ENCODE data around the gene ERAS. TPM values are rescaled to one million over a fixed set of nuclear protein-coding genes. Genes with fewer than 3 reads are reported as not detected.

ERAS gene
- total and polyA plus RNA-seq, 4 donors = not detected

DNA sequence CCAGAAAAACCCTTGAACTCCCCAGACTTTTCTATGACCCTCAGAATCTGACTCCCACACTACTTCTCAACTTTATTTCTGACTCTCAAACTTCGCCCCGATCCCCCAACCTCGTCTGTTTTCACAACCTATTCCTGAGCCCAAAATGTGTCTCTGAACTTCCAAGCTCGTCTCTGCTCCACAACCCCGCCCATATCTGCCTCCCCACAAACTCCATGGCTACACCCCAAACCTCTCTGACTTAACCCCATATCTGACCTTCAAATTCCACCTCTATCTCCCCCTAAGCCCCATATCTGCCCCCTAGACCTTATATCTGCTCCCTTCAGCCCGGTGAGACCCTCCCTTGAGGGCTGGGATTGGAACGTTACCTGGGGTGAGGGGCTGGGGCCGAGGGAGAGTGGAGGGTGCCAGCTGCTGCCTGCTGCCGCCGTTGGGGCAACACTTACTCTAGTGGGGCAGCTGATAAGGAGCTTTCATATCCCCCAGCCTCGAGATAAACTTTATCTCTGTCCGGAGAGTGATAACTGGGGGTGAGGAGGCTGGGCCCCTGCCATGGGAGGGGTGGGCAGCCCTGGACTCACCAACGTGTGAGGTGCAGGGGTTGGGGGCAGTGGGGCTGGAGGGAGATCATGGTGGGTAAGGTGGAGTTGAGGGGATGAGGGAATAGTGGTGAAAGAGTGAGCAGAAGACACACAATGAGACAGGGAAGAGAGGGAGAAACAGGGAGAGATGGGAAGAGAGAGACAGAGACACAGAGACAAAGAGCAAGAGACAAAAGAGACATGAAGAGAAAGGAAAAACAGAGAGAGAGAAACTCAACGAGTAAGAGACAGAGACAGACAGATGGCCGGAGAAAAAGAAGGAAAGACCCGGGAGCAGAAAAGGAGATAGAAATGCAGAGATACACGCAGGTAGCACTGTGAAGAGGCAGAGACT, 38.5 kb upstream of the ERAS start:
- Histone ChIP-seq H3K27ac (ENCODE audit: low read depth in 1 of 2, low read length in 2 of 2) (no peak overlapping the region), H3K36me3 (ENCODE audit: control insufficient read depth in 4 of 4, insufficient read depth in 3 of 4, low read depth in 1 of 4, low read length in 3 of 4) (no peaks in the 10 kb centered on the region), H3K4me3 (ENCODE audit: low read depth in 1 of 3, low read length in 3 of 3) (no peak overlapping the region), H3K9ac (ENCODE audit: low read depth in 1 of 2, low read length in 2 of 2) (no peak overlapping the region), H3K27me3 (ENCODE audit: control insufficient read depth in 4 of 4, insufficient read depth in 4 of 4, low read length in 3 of 4) (no peaks in the 10 kb centered on the region), H3K4me1 (ENCODE audit: control insufficient read depth in 4 of 4, insufficient read depth in 4 of 4, low read length in 3 of 4) (no peaks in the 10 kb centered on the region), H3K9me3 (ENCODE audit: control insufficient read depth in 4 of 4, low read length in 3 of 4) (no peaks in the 10 kb centered on the region)
- TF ChIP-seq NR2F2 (IDR thresholded peaks at IDR 0.05) (no peak), JUND (IDR thresholded peaks at IDR 0.05) (no peak), YY1 (IDR thresholded peaks at IDR 0.05) (no peak), TAF1 (conservative IDR thresholded peaks at IDR 0.05) (no peak), FOXA2 (IDR thresholded peaks at IDR 0.05) (no peak), RXRA (IDR thresholded peaks at IDR 0.05) (no peak)
- TF ChIP-seq, protein P1, sequence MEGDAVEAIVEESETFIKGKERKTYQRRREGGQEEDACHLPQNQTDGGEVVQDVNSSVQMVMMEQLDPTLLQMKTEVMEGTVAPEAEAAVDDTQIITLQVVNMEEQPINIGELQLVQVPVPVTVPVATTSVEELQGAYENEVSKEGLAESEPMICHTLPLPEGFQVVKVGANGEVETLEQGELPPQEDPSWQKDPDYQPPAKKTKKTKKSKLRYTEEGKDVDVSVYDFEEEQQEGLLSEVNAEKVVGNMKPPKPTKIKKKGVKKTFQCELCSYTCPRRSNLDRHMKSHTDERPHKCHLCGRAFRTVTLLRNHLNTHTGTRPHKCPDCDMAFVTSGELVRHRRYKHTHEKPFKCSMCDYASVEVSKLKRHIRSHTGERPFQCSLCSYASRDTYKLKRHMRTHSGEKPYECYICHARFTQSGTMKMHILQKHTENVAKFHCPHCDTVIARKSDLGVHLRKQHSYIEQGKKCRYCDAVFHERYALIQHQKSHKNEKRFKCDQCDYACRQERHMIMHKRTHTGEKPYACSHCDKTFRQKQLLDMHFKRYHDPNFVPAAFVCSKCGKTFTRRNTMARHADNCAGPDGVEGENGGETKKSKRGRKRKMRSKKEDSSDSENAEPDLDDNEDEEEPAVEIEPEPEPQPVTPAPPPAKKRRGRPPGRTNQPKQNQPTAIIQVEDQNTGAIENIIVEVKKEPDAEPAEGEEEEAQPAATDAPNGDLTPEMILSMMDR (IDR thresholded peaks at IDR 0.05; ENCODE audit: low read depth, low read length, missing input control) = no peak
- TF ChIP-seq, protein P2, sequence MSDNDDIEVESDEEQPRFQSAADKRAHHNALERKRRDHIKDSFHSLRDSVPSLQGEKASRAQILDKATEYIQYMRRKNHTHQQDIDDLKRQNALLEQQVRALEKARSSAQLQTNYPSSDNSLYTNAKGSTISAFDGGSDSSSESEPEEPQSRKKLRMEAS (IDR thresholded peaks at IDR 0.05) = no peak
- WGBS = 54% methylated on average over 17 of the region's 17 CpGs
- DNase-seq (ENCODE audit: low spot score) = no peak

DNA sequence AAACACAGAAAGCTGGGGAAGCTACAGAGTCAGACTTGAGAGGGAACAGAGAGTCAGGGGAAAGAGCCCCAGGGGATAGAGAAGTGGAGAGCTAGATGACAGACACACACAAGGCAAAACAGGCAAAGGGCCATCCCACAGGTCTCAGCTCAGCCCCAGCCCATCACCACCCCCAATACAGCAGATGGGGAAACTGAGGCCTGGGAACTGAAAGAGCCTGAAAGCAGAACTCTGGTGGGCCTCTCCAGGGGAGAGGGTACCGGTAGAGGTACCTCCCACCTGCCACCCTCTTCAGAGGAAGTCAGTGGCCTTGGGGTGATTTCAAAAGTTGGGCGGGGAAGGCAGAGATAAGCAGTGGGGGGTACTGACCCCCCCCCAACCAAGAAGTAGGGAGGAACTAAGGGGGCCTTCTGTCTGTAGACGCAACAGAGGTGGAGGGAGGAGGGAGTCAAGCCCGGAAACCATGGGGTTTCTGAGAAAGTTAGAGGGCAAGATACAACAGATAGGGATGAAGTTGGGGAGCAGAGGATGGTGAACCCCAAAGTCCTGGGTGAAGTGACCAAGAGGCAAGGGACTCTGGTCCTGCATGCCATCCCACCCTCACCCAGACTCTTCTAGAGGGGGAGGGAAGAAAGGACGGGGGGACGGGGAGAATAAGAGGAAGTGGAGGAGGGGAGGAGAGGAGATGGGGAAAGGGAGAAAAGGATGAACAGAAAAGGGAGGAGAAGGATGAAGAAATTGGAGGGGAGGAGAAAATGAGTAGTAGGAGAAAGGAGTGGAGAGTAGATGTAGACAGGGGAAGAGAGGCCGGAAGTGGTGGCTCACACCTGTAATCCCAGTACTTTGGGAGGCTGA, 36.7 kb upstream of the ERAS start:
- Histone ChIP-seq H3K36me3 (ENCODE audit: control insufficient read depth in 4 of 4, insufficient read depth in 3 of 4, low read depth in 1 of 4, low read length in 3 of 4) (no peaks in the 10 kb centered on the region), H3K4me1 (ENCODE audit: control insufficient read depth in 4 of 4, insufficient read depth in 4 of 4, low read length in 3 of 4) (no peaks in the 10 kb centered on the region), H3K9ac (ENCODE audit: low read depth in 1 of 2, low read length in 2 of 2) (no peak overlapping the region), H3K27ac (ENCODE audit: low read depth in 1 of 2, low read length in 2 of 2) (no peak overlapping the region), H3K4me3 (ENCODE audit: low read depth in 1 of 3, low read length in 3 of 3) (no peak overlapping the region), H3K9me3 (ENCODE audit: control insufficient read depth in 4 of 4, low read length in 3 of 4) (no peaks in the 10 kb centered on the region), H3K27me3 (ENCODE audit: control insufficient read depth in 4 of 4, insufficient read depth in 4 of 4, low read length in 3 of 4) (peaks cover 0 to 3% (median 0%) of the 10 kb centered on the region in 4 donors)
- no peak for DNase-seq (ENCODE audit: low spot score)
- WGBS = 69% methylated on average over 7 of the region's 7 CpGs
- TF ChIP-seq, protein P3, sequence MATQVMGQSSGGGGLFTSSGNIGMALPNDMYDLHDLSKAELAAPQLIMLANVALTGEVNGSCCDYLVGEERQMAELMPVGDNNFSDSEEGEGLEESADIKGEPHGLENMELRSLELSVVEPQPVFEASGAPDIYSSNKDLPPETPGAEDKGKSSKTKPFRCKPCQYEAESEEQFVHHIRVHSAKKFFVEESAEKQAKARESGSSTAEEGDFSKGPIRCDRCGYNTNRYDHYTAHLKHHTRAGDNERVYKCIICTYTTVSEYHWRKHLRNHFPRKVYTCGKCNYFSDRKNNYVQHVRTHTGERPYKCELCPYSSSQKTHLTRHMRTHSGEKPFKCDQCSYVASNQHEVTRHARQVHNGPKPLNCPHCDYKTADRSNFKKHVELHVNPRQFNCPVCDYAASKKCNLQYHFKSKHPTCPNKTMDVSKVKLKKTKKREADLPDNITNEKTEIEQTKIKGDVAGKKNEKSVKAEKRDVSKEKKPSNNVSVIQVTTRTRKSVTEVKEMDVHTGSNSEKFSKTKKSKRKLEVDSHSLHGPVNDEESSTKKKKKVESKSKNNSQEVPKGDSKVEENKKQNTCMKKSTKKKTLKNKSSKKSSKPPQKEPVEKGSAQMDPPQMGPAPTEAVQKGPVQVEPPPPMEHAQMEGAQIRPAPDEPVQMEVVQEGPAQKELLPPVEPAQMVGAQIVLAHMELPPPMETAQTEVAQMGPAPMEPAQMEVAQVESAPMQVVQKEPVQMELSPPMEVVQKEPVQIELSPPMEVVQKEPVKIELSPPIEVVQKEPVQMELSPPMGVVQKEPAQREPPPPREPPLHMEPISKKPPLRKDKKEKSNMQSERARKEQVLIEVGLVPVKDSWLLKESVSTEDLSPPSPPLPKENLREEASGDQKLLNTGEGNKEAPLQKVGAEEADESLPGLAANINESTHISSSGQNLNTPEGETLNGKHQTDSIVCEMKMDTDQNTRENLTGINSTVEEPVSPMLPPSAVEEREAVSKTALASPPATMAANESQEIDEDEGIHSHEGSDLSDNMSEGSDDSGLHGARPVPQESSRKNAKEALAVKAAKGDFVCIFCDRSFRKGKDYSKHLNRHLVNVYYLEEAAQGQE (IDR thresholded peaks at IDR 0.05) = no peak
- TF ChIP-seq, protein P4, sequence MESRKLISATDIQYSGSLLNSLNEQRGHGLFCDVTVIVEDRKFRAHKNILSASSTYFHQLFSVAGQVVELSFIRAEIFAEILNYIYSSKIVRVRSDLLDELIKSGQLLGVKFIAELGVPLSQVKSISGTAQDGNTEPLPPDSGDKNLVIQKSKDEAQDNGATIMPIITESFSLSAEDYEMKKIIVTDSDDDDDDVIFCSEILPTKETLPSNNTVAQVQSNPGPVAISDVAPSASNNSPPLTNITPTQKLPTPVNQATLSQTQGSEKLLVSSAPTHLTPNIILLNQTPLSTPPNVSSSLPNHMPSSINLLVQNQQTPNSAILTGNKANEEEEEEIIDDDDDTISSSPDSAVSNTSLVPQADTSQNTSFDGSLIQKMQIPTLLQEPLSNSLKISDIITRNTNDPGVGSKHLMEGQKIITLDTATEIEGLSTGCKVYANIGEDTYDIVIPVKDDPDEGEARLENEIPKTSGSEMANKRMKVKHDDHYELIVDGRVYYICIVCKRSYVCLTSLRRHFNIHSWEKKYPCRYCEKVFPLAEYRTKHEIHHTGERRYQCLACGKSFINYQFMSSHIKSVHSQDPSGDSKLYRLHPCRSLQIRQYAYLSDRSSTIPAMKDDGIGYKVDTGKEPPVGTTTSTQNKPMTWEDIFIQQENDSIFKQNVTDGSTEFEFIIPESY (IDR thresholded peaks at IDR 0.05) = no peak
- TF ChIP-seq SP1 (IDR thresholded peaks at IDR 0.05) (no peak), JUND (IDR thresholded peaks at IDR 0.05) (no peak), FOXA2 (IDR thresholded peaks at IDR 0.05) (no peak), NR2F2 (IDR thresholded peaks at IDR 0.05) (no peak), YY1 (IDR thresholded peaks at IDR 0.05) (no peak), RXRA (IDR thresholded peaks at IDR 0.05) (no peak), HNF4A (conservative IDR thresholded peaks at IDR 0.05) (no peak), TAF1 (conservative IDR thresholded peaks at IDR 0.05) (no peak), FOXA1 (IDR thresholded peaks at IDR 0.05) (no peak), EGR1 (IDR thresholded peaks at IDR 0.05; ENCODE audit: low read depth in 2 of 2) (no peak), GABPA (IDR thresholded peaks at IDR 0.05 in 1 of 2, conservative IDR thresholded peaks at IDR 0.05 in 1 of 2) (no peak)
- TF ChIP-seq, protein P1 (IDR thresholded peaks at IDR 0.05; ENCODE audit: low read depth, low read length, missing input control) = no peak
- TF ChIP-seq, protein P5, sequence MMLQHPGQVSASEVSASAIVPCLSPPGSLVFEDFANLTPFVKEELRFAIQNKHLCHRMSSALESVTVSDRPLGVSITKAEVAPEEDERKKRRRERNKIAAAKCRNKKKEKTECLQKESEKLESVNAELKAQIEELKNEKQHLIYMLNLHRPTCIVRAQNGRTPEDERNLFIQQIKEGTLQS (IDR thresholded peaks at IDR 0.05) = no peak

Data from liver (tissue), 9 donors.